ENCODE results near the gene ST8SIA2. TPM values are rescaled to one million over a fixed set of nuclear protein-coding genes. Genes with fewer than 3 reads are reported as not detected.

ST8SIA2 gene
- total RNA-seq, 4 donors from 2014 or later = not detected

- Histone ChIP-seq H3K9me3 (no peaks in the 10 kb centered on the region), H3K36me3 (no peaks in the 10 kb centered on the region), H3K4me1 (no peaks in the 10 kb centered on the region), H3K27me3 (no peaks in the 10 kb centered on the region), H3K4me3 (no peak overlapping the region), H3K27ac (no peak overlapping the region)
- no peak for TF ChIP-seq POLR2A (IDR thresholded peaks at IDR 0.05)
- no peak for TF ChIP-seq CTCF (IDR thresholded peaks at IDR 0.05)
- no peak for DNase-seq
Observed at GRCh38 chr15:92443381-92443780, 49.7 kb downstream of the ST8SIA2 start.

- Histone ChIP-seq H3K4me1 (no peaks in the 10 kb centered on the region), H3K36me3 (no peaks in the 10 kb centered on the region), H3K4me3 (no peak overlapping the region), H3K27ac (no peak overlapping the region), H3K27me3 (no peaks in the 10 kb centered on the region), H3K9me3 (no peaks in the 10 kb centered on the region)
- TF ChIP-seq CTCF (IDR thresholded peaks at IDR 0.05) (no peak), POLR2A (IDR thresholded peaks at IDR 0.05) (no peak)
- DNase-seq = no peak
Observed at GRCh38 chr15:92444631-92445030, 51.0 kb downstream of the ST8SIA2 start.

GRCh38 chr15:92448370-92448769, 54.7 kb downstream of the ST8SIA2 start:
- Histone ChIP-seq H3K27me3 (no peaks in the 10 kb centered on the region), H3K36me3 (no peaks in the 10 kb centered on the region), H3K4me1 (no peaks in the 10 kb centered on the region), H3K4me3 (no peak overlapping the region), H3K27ac (no peak overlapping the region), H3K9me3 (no peaks in the 10 kb centered on the region)
- TF ChIP-seq POLR2A (IDR thresholded peaks at IDR 0.05) (no peak), CTCF (IDR thresholded peaks at IDR 0.05) (no peak)
- DNase-seq = no peak

GRCh38 chr15:92449476-92449875, 55.8 kb downstream of the ST8SIA2 start:
- no peaks in the 10 kb centered on the region for H3K9me3 ChIP-seq
- H3K36me3 ChIP-seq = no peaks in the 10 kb centered on the region

GRCh38 chr15:92451225-92451825, 57.6 kb downstream of the ST8SIA2 start:
- Histone ChIP-seq H3K27ac (no peak overlapping the region), H3K27me3 (no peaks in the 10 kb centered on the region), H3K4me3 (no peak overlapping the region), H3K36me3 (no peaks in the 10 kb centered on the region), H3K4me1 (no peaks in the 10 kb centered on the region), H3K9me3 (no peaks in the 10 kb centered on the region)
- no peak for DNase-seq
- TF ChIP-seq CTCF (IDR thresholded peaks at IDR 0.05) (no peak), POLR2A (IDR thresholded peaks at IDR 0.05) (no peak)

More at GRCh38 chr15:92449476-92449875, 55.8 kb downstream of the ST8SIA2 start:
- H3K4me1 ChIP-seq = no peaks in the 10 kb centered on the region
- no peak for DNase-seq
- H3K27ac ChIP-seq = no peak overlapping the region
- H3K27me3 ChIP-seq = no peaks in the 10 kb centered on the region
- H3K4me3 ChIP-seq = no peak overlapping the region
- TF ChIP-seq CTCF (IDR thresholded peaks at IDR 0.05) (no peak), POLR2A (IDR thresholded peaks at IDR 0.05) (no peak)

- DNase-seq = no peak
- TF ChIP-seq POLR2A (IDR thresholded peaks at IDR 0.05) (no peak), CTCF (IDR thresholded peaks at IDR 0.05) (no peak)
- H3K27ac ChIP-seq = no peak overlapping the region
- H3K9me3 ChIP-seq = no peaks in the 10 kb centered on the region
- no peaks in the 10 kb centered on the region for H3K27me3 ChIP-seq
- H3K4me1 ChIP-seq = no peaks in the 10 kb centered on the region
- no peaks in the 10 kb centered on the region for H3K36me3 ChIP-seq
- no peak overlapping the region for H3K4me3 ChIP-seq
Observed at GRCh38 chr15:92452143-92452542, 58.5 kb downstream of the ST8SIA2 start.

All from Peyer's patch (tissue), 4 donors.